Lower lobe of right lung (tissue), 2 donors: ENCODE data around the gene DHX9. TPM values are rescaled to one million over a fixed set of nuclear protein-coding genes. Genes with fewer than 3 reads are reported as not detected.

Experiments used
- ATAC-seq, 2 donors: fragments of 200-7000 bp; cut with Tn5 transposase; one replicate each; pipeline ENCODE4 v1.9.1; 2020 to 2022; ENCODE audit warnings: mild to moderate bottlenecking in 2 of 2, moderate library complexity in 2 of 2
- DNase-seq: peaks from one replicate; pipeline ENCODE4 v3.0.0-alpha.2; 2020
- H3K27ac ChIP-seq: fragments of 200-600 bp; one replicate; pipeline ENCODE4 v1.8.0; 2022
- H3K27me3 ChIP-seq: fragments of 200-600 bp; one replicate; pipeline ENCODE4 v1.8.0; 2022; ENCODE audit warnings: low read depth
- H3K36me3 ChIP-seq: fragments of 200-600 bp; one replicate; pipeline ENCODE4 v1.8.0; 2022; ENCODE audit warnings: mild to moderate bottlenecking
- H3K4me1 ChIP-seq: fragments of 200-600 bp; one replicate; pipeline ENCODE4 v1.8.0; 2022
- H3K4me3 ChIP-seq: fragments of 200-600 bp; one replicate; pipeline ENCODE4 v1.8.0; 2022; ENCODE audit warnings: mild to moderate bottlenecking
- H3K9me3 ChIP-seq: fragments of 200-600 bp; one replicate; pipeline ENCODE4 v1.8.0; 2022
- intact Hi-C: fragments of 100-400 bp; cut with DNase I; formaldehyde crosslinking; loops from one replicate; pipeline ENCODE4 v1.11.0; 2022
- total RNA-seq: library from RNA; stranded (reverse); fragmentation: NEBNext Ultra II Directional; extraction: Animal tissue kit (Norgen Biotek cat#: 25700); gene quantifications from one replicate; pipeline ENCODE4 v1.2.1, GENCODE V29; 2021
- TF ChIP-seq, protein P1 (sequence below): fragments of 200-600 bp; IDR thresholded peaks from one replicate; pipeline ENCODE4 v1.8.0; 2022; ENCODE audit warnings: antibody characterized with exemption, mild to moderate bottlenecking
- donor health status: DM: no; HTN: yes; CAD: no; lungs with severe emphysema.

DHX9 gene
- total RNA-seq, 1 donor from 2014 or later: 121 TPM

DNA sequence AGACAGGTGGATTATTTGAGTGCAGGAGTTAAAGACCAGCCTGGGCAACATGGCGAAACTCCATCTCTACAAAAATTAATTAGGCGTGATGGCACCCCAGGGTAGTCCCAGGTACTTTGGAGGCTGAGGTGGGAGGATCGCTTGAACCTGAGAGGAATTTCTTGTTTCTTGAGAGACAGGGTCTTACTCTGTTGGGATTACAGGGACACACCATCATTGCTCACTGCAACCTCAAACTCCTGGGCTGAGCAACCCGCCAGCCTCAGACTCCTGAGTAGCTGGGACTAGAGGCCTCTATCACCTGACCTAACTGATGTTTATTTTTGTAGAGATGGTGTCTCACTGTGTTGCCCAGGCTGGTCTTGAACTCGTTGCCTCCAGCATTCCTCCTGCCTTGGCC lies 24.8 kb downstream of the DHX9 start:
- H3K9me3 ChIP-seq: no peaks in the 10 kb centered on the region
- H3K4me3 ChIP-seq: no peak overlapping the region
- intact Hi-C loops: no loop called here
- TF ChIP-seq, protein P1, sequence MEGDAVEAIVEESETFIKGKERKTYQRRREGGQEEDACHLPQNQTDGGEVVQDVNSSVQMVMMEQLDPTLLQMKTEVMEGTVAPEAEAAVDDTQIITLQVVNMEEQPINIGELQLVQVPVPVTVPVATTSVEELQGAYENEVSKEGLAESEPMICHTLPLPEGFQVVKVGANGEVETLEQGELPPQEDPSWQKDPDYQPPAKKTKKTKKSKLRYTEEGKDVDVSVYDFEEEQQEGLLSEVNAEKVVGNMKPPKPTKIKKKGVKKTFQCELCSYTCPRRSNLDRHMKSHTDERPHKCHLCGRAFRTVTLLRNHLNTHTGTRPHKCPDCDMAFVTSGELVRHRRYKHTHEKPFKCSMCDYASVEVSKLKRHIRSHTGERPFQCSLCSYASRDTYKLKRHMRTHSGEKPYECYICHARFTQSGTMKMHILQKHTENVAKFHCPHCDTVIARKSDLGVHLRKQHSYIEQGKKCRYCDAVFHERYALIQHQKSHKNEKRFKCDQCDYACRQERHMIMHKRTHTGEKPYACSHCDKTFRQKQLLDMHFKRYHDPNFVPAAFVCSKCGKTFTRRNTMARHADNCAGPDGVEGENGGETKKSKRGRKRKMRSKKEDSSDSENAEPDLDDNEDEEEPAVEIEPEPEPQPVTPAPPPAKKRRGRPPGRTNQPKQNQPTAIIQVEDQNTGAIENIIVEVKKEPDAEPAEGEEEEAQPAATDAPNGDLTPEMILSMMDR: no peak
- H3K4me1 ChIP-seq: peaks cover 7% of the 10 kb centered on the region
- peaks cover 100% of the 10 kb centered on the region for H3K36me3 ChIP-seq
- H3K27ac ChIP-seq: no peak overlapping the region
- DNase-seq: no peak
- no peaks in the 10 kb centered on the region for H3K27me3 ChIP-seq
- no peak for ATAC-seq

GRCh38 chr1:182867861-182868260 lies 28.7 kb downstream of the DHX9 start:
- Histone ChIP-seq H3K4me3 (no peak overlapping the region), H3K27me3 (no peaks in the 10 kb centered on the region), H3K9me3 (no peaks in the 10 kb centered on the region), H3K27ac (no peak overlapping the region), H3K4me1 (no peaks in the 10 kb centered on the region), H3K36me3 (peaks cover 100% of the 10 kb centered on the region)
- intact Hi-C loops: no loop called here
- DNase-seq (no peak), ATAC-seq (no peak)
- TF ChIP-seq, protein P1: no peak

GRCh38 chr1:182869241-182869666 lies 30.1 kb downstream of the DHX9 start:
- no peak for DNase-seq
- Histone ChIP-seq H3K4me3 (no peak overlapping the region), H3K27me3 (no peaks in the 10 kb centered on the region), H3K9me3 (no peaks in the 10 kb centered on the region), H3K36me3 (peaks cover 100% of the 10 kb centered on the region), H3K27ac (no peak overlapping the region), H3K4me1 (no peaks in the 10 kb centered on the region)
- intact Hi-C loops: no loop called here
- ATAC-seq: peak; percentile 14 to 30
- TF ChIP-seq, protein P1: no peak

DNA sequence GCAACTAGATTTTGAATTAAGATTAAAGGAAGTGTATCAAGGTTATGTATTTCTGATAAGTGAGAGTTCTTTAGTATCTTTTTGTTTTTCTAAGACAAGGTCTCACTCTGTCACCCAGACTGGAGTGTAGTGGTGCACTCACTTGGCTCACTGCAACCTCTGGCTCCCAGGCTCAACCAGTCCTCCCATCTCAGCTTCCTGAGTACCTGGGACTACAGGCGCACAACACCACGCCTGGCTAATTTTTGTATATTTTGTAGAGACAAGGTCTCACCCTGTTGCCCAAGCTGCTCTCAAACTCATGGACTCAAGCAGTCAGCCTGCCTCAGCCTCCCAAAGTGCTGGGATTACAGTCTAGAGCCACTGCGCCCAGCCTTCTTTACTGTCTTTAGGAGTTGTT lies 33.7 kb downstream of the DHX9 start:
- Histone ChIP-seq H3K36me3 (peaks cover 100% of the 10 kb centered on the region), H3K4me1 (no peaks in the 10 kb centered on the region), H3K27me3 (no peaks in the 10 kb centered on the region), H3K27ac (no peak overlapping the region), H3K4me3 (no peak overlapping the region), H3K9me3 (no peaks in the 10 kb centered on the region)
- DNase-seq: no peak
- intact Hi-C loops: no loop called here
- no peak for ATAC-seq
- TF ChIP-seq, protein P1: no peak

GRCh38 chr1:182875889-182876288 lies 36.7 kb downstream of the DHX9 start:
- peaks cover 100% of the 10 kb centered on the region for H3K36me3 ChIP-seq
- DNase-seq (no peak), ATAC-seq (no peak)
- no peak overlapping the region for H3K4me3 ChIP-seq
- no peak overlapping the region for H3K27ac ChIP-seq
- no peaks in the 10 kb centered on the region for H3K27me3 ChIP-seq
- intact Hi-C loops: no loop called here
- H3K9me3 ChIP-seq: no peaks in the 10 kb centered on the region
- H3K4me1 ChIP-seq: no peaks in the 10 kb centered on the region
- TF ChIP-seq, protein P1: no peak

DNA sequence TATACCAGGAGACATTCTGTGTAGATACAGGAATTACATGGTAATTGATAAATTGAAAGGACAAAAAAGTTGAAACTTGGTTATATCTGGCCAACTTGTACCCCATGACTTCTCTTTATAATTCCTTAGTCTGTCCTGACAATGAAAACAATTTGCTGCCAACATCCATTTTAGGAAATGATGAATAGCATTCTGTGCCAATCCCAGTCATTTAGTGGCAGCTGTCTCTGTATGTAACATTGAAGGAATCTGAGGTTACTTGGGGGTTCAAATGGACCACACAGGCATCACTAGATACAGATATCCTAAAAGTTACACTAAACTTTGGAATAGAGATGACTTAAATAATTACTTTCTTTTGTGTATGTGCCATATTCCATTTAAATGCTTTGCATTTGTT lies 38.2 kb downstream of the DHX9 start:
- ATAC-seq (no peak), DNase-seq (no peak)
- intact Hi-C loops: no loop called here
- Histone ChIP-seq H3K27ac (no peak overlapping the region), H3K4me3 (no peak overlapping the region), H3K27me3 (no peaks in the 10 kb centered on the region), H3K4me1 (no peaks in the 10 kb centered on the region), H3K36me3 (peaks cover 100% of the 10 kb centered on the region), H3K9me3 (no peaks in the 10 kb centered on the region)
- TF ChIP-seq, protein P1: no peak
